ENCODE measurements around the gene RNF133.
"Not testable (repeated sequence)": the region's sequence is repeated elsewhere in the genome, so short reads cannot be mapped to it uniquely, and the experiment has no call there.

Gene RNF133

GRCh38 chr7:122684504-122684903 lies 14.4 kb downstream of the RNF133 start:
- in situ Hi-C loops (cut with HindIII; ENCODE audit: low sequenced_read_pairs) = no loop called here
- no peak for DNase-seq (ENCODE audit: low read depth)
- TF ChIP-seq, protein P1, sequence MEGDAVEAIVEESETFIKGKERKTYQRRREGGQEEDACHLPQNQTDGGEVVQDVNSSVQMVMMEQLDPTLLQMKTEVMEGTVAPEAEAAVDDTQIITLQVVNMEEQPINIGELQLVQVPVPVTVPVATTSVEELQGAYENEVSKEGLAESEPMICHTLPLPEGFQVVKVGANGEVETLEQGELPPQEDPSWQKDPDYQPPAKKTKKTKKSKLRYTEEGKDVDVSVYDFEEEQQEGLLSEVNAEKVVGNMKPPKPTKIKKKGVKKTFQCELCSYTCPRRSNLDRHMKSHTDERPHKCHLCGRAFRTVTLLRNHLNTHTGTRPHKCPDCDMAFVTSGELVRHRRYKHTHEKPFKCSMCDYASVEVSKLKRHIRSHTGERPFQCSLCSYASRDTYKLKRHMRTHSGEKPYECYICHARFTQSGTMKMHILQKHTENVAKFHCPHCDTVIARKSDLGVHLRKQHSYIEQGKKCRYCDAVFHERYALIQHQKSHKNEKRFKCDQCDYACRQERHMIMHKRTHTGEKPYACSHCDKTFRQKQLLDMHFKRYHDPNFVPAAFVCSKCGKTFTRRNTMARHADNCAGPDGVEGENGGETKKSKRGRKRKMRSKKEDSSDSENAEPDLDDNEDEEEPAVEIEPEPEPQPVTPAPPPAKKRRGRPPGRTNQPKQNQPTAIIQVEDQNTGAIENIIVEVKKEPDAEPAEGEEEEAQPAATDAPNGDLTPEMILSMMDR (IDR thresholded peaks at IDR 0.05; ENCODE audit: low read depth, low read length, missing control alignments) = no peak
- H3K4me3 ChIP-seq (ENCODE audit: low read depth, low read length) = no peak overlapping the region

DNA sequence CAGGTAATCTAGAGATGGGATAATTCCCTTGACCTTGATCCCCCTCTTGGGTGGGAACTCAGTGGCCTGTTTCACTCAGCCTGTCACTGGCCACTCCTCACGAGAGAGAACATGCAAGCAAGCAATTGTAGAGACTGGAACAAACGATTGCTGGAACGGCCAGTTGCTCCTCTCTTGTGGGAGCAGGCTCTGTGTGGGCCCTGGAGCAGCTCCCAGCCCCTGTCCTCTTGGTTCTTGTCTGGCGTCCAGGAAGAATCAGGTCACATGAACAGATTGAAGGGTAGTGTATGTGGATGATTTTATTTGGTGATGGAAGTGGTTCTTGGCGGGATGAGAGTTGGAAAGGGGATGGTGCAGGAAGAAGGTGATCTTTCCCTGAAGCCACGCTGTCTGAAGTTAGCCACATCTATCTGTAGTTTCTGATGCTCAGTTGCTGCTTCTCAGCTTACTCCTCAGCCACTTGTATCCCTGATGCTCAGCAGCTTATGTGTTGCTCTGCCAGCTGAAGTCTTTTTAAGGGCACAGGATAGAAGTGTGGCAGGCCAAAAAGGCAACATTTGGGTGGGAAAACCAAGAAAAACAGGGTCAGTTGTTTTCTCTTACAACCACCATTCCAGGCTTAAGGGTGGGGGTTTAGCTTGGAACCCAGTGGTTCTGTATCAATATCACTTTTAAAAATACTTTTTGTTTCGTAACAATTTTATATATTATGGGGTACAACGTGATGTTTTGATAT lies 15.9 kb downstream of the RNF133 start:
- DNase-seq (ENCODE audit: low read depth) = no peak
- no peak overlapping the region for H3K4me3 ChIP-seq (ENCODE audit: low read depth, low read length)
- in situ Hi-C loops (cut with HindIII; ENCODE audit: low sequenced_read_pairs) = no loop called here
- TF ChIP-seq, protein P1 (IDR thresholded peaks at IDR 0.05; ENCODE audit: low read depth, low read length, missing control alignments) = no peak

GRCh38 chr7:122681186-122681585 lies 17.7 kb downstream of the RNF133 start:
- H3K4me3 ChIP-seq (ENCODE audit: low read depth, low read length); in situ Hi-C loops (cut with HindIII; ENCODE audit: low sequenced_read_pairs); DNase-seq (ENCODE audit: low read depth): not testable (repeated sequence)

DNA sequence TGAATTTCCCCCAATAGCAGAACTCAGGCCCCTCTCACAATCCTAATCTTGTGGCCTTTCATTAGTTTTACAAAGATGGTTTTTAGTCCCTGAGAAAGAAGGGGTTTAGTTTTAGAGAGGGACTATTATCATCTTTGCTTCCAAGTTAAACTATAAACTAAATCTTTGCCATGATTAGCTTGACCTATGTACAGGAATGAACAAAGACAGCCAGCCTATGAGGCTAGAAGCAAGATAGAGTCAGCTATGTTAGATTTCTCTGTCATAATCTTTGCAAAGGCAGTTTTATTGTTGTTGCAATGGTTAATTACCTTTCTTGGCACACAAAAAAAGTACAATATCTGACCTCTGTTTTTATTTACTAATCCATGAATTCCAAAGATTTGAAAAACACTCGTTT lies 19.1 kb downstream of the RNF133 start:
- no peak for DNase-seq (ENCODE audit: low read depth)
- in situ Hi-C loops (cut with HindIII; ENCODE audit: low sequenced_read_pairs) = no loop called here
- no peak overlapping the region for H3K4me3 ChIP-seq (ENCODE audit: low read depth, low read length)
- TF ChIP-seq, protein P1 (IDR thresholded peaks at IDR 0.05; ENCODE audit: low read depth, low read length, missing control alignments) = no peak

- DNase-seq (ENCODE audit: low read depth); in situ Hi-C loops (cut with HindIII; ENCODE audit: low sequenced_read_pairs); H3K4me3 ChIP-seq (ENCODE audit: low read depth, low read length): not testable (repeated sequence)
Measured at GRCh38 chr7:122679269-122679709, 19.6 kb downstream of the RNF133 start.

DNA sequence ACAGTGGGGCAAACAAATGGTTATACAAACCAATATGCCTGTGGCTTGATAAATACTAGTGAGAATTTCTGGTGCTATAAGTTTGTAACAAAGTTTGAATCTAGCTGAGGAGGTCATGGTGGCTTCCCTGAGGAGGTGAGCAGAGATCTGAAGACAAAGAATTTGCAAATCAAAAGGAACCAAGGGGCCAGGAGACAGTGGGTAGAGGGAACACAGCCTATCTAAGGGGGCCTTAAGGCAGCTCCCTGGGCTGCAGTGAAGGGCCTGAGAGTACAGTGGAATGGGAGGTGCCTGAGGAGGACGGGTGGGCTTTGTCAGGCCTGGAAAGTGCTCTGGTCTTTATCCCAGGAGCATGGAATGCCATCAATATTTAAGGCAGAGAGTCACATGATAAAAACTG lies 21.8 kb downstream of the RNF133 start:
- in situ Hi-C loops (cut with HindIII; ENCODE audit: low sequenced_read_pairs) = no loop called here
- DNase-seq (ENCODE audit: low read depth) = no peak
- TF ChIP-seq, protein P1 (IDR thresholded peaks at IDR 0.05; ENCODE audit: low read depth, low read length, missing control alignments) = no peak
- no peak overlapping the region for H3K4me3 ChIP-seq (ENCODE audit: low read depth, low read length)

DNA sequence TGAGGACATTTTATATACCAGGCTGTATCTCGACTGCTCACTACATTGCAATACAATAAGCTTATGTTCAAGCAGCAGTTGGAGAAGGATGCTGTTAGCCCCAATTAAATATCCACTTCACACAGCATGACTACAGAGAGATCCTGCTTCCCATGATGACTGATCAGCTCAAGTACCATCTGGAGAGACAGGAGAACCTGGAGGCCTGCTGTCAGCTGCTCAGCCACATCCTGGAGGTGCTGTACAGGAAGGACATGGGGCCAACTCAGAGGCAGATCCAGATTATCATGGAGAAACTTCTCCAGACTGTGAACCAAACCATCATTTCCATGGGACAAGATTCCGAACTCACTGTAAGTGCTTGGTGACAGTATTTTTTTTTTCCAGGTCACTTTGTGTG lies 22.5 kb downstream of the RNF133 start:
- TF ChIP-seq, protein P1 (IDR thresholded peaks at IDR 0.05; ENCODE audit: low read depth, low read length, missing control alignments) = no peak
- DNase-seq (ENCODE audit: low read depth) = no peak
- no peak overlapping the region for H3K4me3 ChIP-seq (ENCODE audit: low read depth, low read length)
- in situ Hi-C loops (cut with HindIII; ENCODE audit: low sequenced_read_pairs) = no loop called here
